NCI-H748 (cell line): ENCODE results near the gene LRP1-AS.
"Not testable (repeated sequence)": the region's sequence is repeated elsewhere in the genome, so short reads cannot be mapped to it uniquely, and the experiment has no call there.

Experiments
- DNase-seq: peaks from one replicate; lab custom pipeline; 2025; ENCODE audit not compliant: unreplicated experiment; lab: John Stamatoyannopoulos, UW

Gene LRP1-AS

GRCh38 chr12:57123813-57124212, 23.6 kb downstream of the LRP1-AS start:
- no peak for DNase-seq

- not testable (repeated sequence) for DNase-seq
These were observed 26.7 kb downstream of the LRP1-AS start for GRCh38 chr12:57120718-57121117.

- DNase-seq, result no peak
These were observed 27.9 kb downstream of the LRP1-AS start for GRCh38 chr12:57119294-57120085.

GRCh38 chr12:57118711-57119271, 28.6 kb downstream of the LRP1-AS start:
- DNase-seq, result no peak

- DNase-seq, result no peak
These were observed 30.7 kb downstream of the LRP1-AS start for GRCh38 chr12:57116580-57117281.

- DNase-seq, result no peak
These were observed 34.7 kb downstream of the LRP1-AS start for GRCh38 chr12:57112492-57113294.

- DNase-seq, result no peak
These were observed 36.2 kb downstream of the LRP1-AS start, which contains the start of gene STAT6 for GRCh38 chr12:57111031-57111734. STAT6 (minus strand) TSS chr12:57111362; CDS start chr12:57108278, 3,084 bp downstream.

- no peak for DNase-seq
These were observed 37.1 kb downstream of the LRP1-AS start for GRCh38 chr12:57110104-57111030.

GRCh38 chr12:57109207-57110103, 38.0 kb downstream of the LRP1-AS start:
- DNase-seq, result no peak

GRCh38 chr12:57107456-57108155, 39.8 kb downstream of the LRP1-AS start:
- no peak for DNase-seq

GRCh38 chr12:57106021-57106708, 41.3 kb downstream of the LRP1-AS start:
- DNase-seq, result no peak

GRCh38 chr12:57105011-57105753, 42.2 kb downstream of the LRP1-AS start:
- DNase-seq, result no peak

- no peak for DNase-seq
These were observed 43.0 kb downstream of the LRP1-AS start for GRCh38 chr12:57104292-57104910.

- no peak for DNase-seq
These were observed 43.6 kb downstream of the LRP1-AS start for GRCh38 chr12:57103856-57104255.

GRCh38 chr12:57101892-57102695, 45.3 kb downstream of the LRP1-AS start:
- DNase-seq, result no peak
